ENCODE data around the gene RAB11FIP4.

The RAB11FIP4 gene

DNA sequence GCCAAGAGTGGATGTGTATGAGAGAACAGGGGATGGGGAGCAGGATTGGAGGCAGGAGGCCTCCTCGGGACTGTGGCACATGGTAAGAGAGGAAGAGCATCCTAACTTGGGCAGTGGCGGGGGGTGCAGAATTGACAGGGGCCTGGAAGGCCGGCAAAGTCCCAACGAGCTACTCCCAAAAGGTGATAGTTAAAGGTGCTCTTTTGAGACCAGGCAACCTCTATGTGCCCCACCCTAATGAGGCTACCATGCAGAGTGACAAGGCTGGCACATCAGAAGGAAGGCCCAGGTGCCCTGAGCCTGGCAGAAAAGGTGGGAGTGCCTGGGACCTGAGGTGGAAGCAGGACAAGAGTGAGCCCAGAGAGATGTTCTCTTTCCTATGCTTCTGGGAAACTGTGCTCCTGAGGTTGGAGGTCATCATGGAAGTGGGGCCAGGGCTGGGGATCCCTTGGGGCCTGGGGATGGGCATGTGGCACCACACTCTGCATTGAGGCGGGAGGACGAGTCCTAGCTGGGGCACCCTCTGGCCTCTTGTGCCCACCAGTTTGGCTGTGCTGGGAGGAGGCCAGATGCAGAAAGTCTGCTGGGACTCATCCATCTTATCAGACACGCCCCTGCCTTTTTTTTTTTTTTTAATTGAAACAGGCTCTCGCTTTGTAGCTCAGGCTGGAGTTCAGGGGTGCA, 5.9 kb downstream of the RAB11FIP4 start:
- H3K36me3 ChIP-seq (ENCODE audit: insufficient read depth, low read length) = no peaks in the 10 kb centered on the region
- H3K27me3 ChIP-seq (ENCODE audit: insufficient read depth, low read length, poor library complexity, severe bottlenecking) = no peaks in the 10 kb centered on the region
- H3K4me3 ChIP-seq (ENCODE audit: low read length, poor library complexity, severe bottlenecking) = no peak overlapping the region
- no peak overlapping the region for H3K9ac ChIP-seq (ENCODE audit: low read depth, low read length, poor library complexity, severe bottlenecking)
- H4K20me1 ChIP-seq (ENCODE audit: insufficient read depth, low read length, poor library complexity, severe bottlenecking) = no peaks in the 10 kb centered on the region
- TF ChIP-seq EZH2phosphoT487 (IDR thresholded peaks at IDR 0.05; ENCODE audit: borderline replicate concordance) (no peak), CTCF (conservative IDR thresholded peaks at IDR 0.05; ENCODE audit: low read length) (no peak)
- H3K9me3 ChIP-seq (ENCODE audit: insufficient read depth, low read depth, low read length) = no peaks in the 10 kb centered on the region
- H3F3A ChIP-seq (ENCODE audit: low read depth) = no peaks in the 10 kb centered on the region
- H3K79me2 ChIP-seq (ENCODE audit: insufficient read depth, low read length) = no peaks in the 10 kb centered on the region
- H3K4me1 ChIP-seq (ENCODE audit: insufficient read depth, low read length, poor library complexity, severe bottlenecking) = no peaks in the 10 kb centered on the region
- H3K4me2 ChIP-seq (ENCODE audit: low read depth, low read length, poor library complexity, severe bottlenecking) = no peak overlapping the region
- H3K9me2 ChIP-seq (replicated peaks; ENCODE audit: low read depth, low read length) = no peaks in the 10 kb centered on the region
- H2AFZ ChIP-seq (ENCODE audit: low read length) = no peak overlapping the region

- Histone ChIP-seq H3K4me1 (ENCODE audit: insufficient read depth, low read length, poor library complexity, severe bottlenecking) (no peaks in the 10 kb centered on the region), H3K27me3 (ENCODE audit: insufficient read depth, low read length, poor library complexity, severe bottlenecking) (no peaks in the 10 kb centered on the region), H2AFZ (ENCODE audit: low read length) (no peak overlapping the region), H3K9me2 (replicated peaks; ENCODE audit: low read depth, low read length) (no peaks in the 10 kb centered on the region), H3K4me2 (ENCODE audit: low read depth, low read length, poor library complexity, severe bottlenecking) (no peak overlapping the region), H4K20me1 (ENCODE audit: insufficient read depth, low read length, poor library complexity, severe bottlenecking) (no peaks in the 10 kb centered on the region), H3K36me3 (ENCODE audit: insufficient read depth, low read length) (no peaks in the 10 kb centered on the region), H3F3A (ENCODE audit: low read depth) (no peaks in the 10 kb centered on the region), H3K9me3 (ENCODE audit: insufficient read depth, low read depth, low read length) (no peaks in the 10 kb centered on the region), H3K79me2 (ENCODE audit: insufficient read depth, low read length) (no peaks in the 10 kb centered on the region), H3K4me3 (ENCODE audit: low read length, poor library complexity, severe bottlenecking) (no peak overlapping the region), H3K9ac (ENCODE audit: low read depth, low read length, poor library complexity, severe bottlenecking) (no peak overlapping the region)
- TF ChIP-seq CTCF (conservative IDR thresholded peaks at IDR 0.05; ENCODE audit: low read length) (no peak), EZH2phosphoT487 (IDR thresholded peaks at IDR 0.05; ENCODE audit: borderline replicate concordance) (no peak)
These were observed 7.2 kb downstream of the RAB11FIP4 start for GRCh38 chr17:31398381-31399311.

DNA sequence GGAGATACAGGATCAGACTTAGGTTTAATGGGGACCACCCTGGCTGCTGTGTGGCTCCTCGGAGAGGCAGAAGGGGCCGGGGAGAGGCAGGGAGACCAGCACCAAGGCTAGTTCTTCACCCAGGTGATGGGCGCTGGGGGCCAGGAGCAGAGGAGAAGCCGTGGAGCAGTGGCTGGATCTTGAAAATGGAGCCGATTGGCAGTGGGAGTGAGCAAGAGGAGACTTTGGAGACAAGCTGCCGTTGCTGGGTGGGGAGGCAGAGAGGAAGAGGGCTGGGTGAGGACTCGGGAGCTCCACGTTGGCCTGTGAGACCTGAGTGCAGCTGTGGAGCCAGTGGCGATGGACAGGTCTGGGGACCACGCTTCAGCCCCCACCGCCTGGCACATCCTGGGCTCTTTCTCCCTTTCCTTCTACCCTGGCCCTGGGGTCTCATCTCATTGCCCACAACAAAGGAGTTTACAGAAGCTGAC, 9.0 kb downstream of the RAB11FIP4 start:
- Histone ChIP-seq H4K20me1 (ENCODE audit: insufficient read depth, low read length, poor library complexity, severe bottlenecking) (no peaks in the 10 kb centered on the region), H3K36me3 (ENCODE audit: insufficient read depth, low read length) (no peaks in the 10 kb centered on the region), H3K9me3 (ENCODE audit: insufficient read depth, low read depth, low read length) (no peaks in the 10 kb centered on the region), H3K27me3 (ENCODE audit: insufficient read depth, low read length, poor library complexity, severe bottlenecking) (no peaks in the 10 kb centered on the region), H3K9ac (ENCODE audit: low read depth, low read length, poor library complexity, severe bottlenecking) (no peak overlapping the region), H3F3A (ENCODE audit: low read depth) (no peaks in the 10 kb centered on the region), H3K4me2 (ENCODE audit: low read depth, low read length, poor library complexity, severe bottlenecking) (no peak overlapping the region), H3K4me1 (ENCODE audit: insufficient read depth, low read length, poor library complexity, severe bottlenecking) (no peaks in the 10 kb centered on the region), H2AFZ (ENCODE audit: low read length) (no peak overlapping the region), H3K79me2 (ENCODE audit: insufficient read depth, low read length) (no peaks in the 10 kb centered on the region), H3K9me2 (replicated peaks; ENCODE audit: low read depth, low read length) (no peaks in the 10 kb centered on the region), H3K4me3 (ENCODE audit: low read length, poor library complexity, severe bottlenecking) (no peak overlapping the region)
- TF ChIP-seq CTCF (conservative IDR thresholded peaks at IDR 0.05; ENCODE audit: low read length) = no peak
- no peak for TF ChIP-seq EZH2phosphoT487 (IDR thresholded peaks at IDR 0.05; ENCODE audit: borderline replicate concordance)
